DOHH2 (cell line): ENCODE data around the gene PHPT1.

Experiments used
- H3F3A ChIP-seq: fragments of 200-600 bp; sonication (generic), shearing (Covaris generic); 2 replicates; pipeline ENCODE4 v1.6.0; 2016; ENCODE audit warnings: antibody characterized with exemption, mild to moderate bottlenecking; ENCODE audit not compliant: control insufficient read depth, insufficient read depth
- H3K27ac ChIP-seq: fragments of 200-600 bp; sonication (generic); 2 replicates; pipeline ENCODE4 v1.5.1; 2014; ENCODE audit warnings: low read depth, mild to moderate bottlenecking, low read length, moderate library complexity
- H3K27me3 ChIP-seq: fragments of 200-600 bp; sonication (generic); 2 replicates; pipeline ENCODE4 v1.6.1; 2014; ENCODE audit warnings: mild to moderate bottlenecking, low read length, mixed read lengths; ENCODE audit not compliant: control insufficient read depth
- H3K36me3 ChIP-seq: fragments of 200-600 bp; sonication (generic); 2 replicates; pipeline ENCODE4 v1.6.1; 2014; ENCODE audit warnings: mild to moderate bottlenecking, low read length, moderate library complexity, mixed read lengths; ENCODE audit not compliant: control insufficient read depth
- H3K4me1 ChIP-seq: fragments of 200-600 bp; sonication (generic); 2 replicates; pipeline ENCODE4 v1.6.1; 2014; ENCODE audit warnings: mild to moderate bottlenecking, low read length, mixed read lengths; ENCODE audit not compliant: control insufficient read depth
- H3K4me2 ChIP-seq: fragments of 200-600 bp; sonication (generic); 2 replicates; pipeline ENCODE4 v1.6.0; 2014; ENCODE audit warnings: mild to moderate bottlenecking, low read length, moderate library complexity
- H3K4me3 ChIP-seq: fragments of 200-600 bp; sonication (generic); 2 replicates; pipeline ENCODE4 v1.5.1; 2014; ENCODE audit warnings: mild to moderate bottlenecking, low read length, mixed read lengths
- H3K79me2 ChIP-seq: fragments of 200-600 bp; sonication (generic); 2 replicates; pipeline ENCODE4 v1.6.1; 2014; ENCODE audit warnings: mild to moderate bottlenecking, low read length, mixed read lengths; ENCODE audit not compliant: control insufficient read depth
- H3K9me2 ChIP-seq: fragments of 200-600 bp; sonication (generic); replicated peaks from 2 replicates; pipeline ENCODE4 v1.6.1; 2014; ENCODE audit warnings: mild to moderate bottlenecking, low read length, mixed read lengths; ENCODE audit not compliant: control insufficient read depth
- H3K9me3 ChIP-seq: fragments of 200-600 bp; sonication (generic); 2 replicates; pipeline ENCODE4 v1.6.1; 2014; ENCODE audit warnings: antibody characterized with exemption, low read length, mixed read lengths; ENCODE audit not compliant: control insufficient read depth, insufficient read depth
- H4K20me1 ChIP-seq: fragments of 200-600 bp; sonication (generic); 2 replicates; pipeline ENCODE4 v1.6.0; 2014; ENCODE audit warnings: low read depth, mild to moderate bottlenecking, antibody characterized with exemption, low read length, moderate library complexity; ENCODE audit not compliant: control insufficient read depth, insufficient read depth
- CTCF ChIP-seq: fragments of 200-600 bp; sonication (generic); IDR thresholded peaks from one replicate; pipeline ENCODE4 v1.5.1; 2014; ENCODE audit warnings: antibody characterized with exemption, mild to moderate bottlenecking, low read depth, low read length; ENCODE audit not compliant: poor library complexity, severe bottlenecking
- EZH2phosphoT487 ChIP-seq: fragments of 200-600 bp; sonication (generic); IDR thresholded peaks from 2 replicates; pipeline ENCODE4 v1.6.1; 2017; ENCODE audit warnings: borderline replicate concordance, mild to moderate bottlenecking, antibody characterized with exemption, low read length, moderate library complexity, mixed read lengths

PHPT1 gene

DNA sequence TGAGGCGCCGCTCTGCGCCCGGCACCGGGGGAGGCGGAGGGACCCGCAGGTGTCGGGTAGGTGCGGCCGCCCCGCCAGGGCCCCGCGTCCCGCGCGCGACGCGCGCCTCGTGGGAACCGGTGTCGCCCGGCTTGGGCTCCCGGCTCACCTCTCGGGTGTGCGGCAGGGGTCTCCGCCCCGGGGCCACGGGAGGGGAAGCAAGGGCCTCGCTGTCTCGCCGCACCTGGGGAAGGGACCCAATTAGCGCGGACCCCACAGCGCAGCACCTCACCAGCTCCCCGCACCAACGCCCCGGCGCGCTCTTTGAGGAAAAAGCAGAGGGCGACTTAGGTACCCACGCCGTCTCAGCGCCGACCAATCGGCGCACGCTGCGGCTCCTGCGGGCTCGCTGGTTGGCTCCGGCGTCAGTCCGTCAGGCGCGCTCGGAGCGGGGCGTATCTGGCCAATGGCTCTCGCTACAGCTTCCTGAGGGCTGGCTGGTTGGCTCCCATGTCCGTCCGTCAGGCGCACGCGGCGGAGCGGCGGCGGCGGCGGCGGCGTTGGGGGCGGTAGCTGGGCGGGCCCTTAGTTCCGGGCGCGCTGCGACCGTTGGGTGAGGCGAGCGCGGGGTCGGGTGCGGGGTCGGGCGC lies 36.9 kb downstream of the PHPT1 start, which contains the start of gene TRAF2:
Gene TRAF2, plus strand, starts transcription at position 567 of the 629 bp plus-strand sequence. CDS start 12,225 bp downstream, outside the sequence.
- TF ChIP-seq EZH2phosphoT487 (no peak), CTCF (no peak)
- H4K20me1 ChIP-seq = peaks cover 3% of the 10 kb centered on the region; the same call in 1 of the 2 replicates

GRCh38 chr9:136886610-136887597 lies 37.7 kb downstream of the PHPT1 start:
- H3K4me1 ChIP-seq = peaks cover 24% of the 10 kb centered on the region
- no peak for TF ChIP-seq CTCF
- no peak for TF ChIP-seq EZH2phosphoT487
- H3K9me3 ChIP-seq = no peaks in the 10 kb centered on the region
- peaks cover 3% of the 10 kb centered on the region; the same call in 1 of the 2 replicates for H4K20me1 ChIP-seq
- H3K9me2 ChIP-seq = no peaks in the 10 kb centered on the region
- no peaks in the 10 kb centered on the region for H3K27me3 ChIP-seq
- H3F3A ChIP-seq = no peaks in the 10 kb centered on the region
- H3K36me3 ChIP-seq = peaks cover 39% of the 10 kb centered on the region
- H3K4me3 ChIP-seq = peak overlapping the region; percentile 79
- peaks cover 64% of the 10 kb centered on the region for H3K79me2 ChIP-seq
- peak overlapping the region; percentile 49 for H3K27ac ChIP-seq
- H3K4me2 ChIP-seq = peak overlapping the region; percentile 64

More for the DNA sequence above, 36.9 kb downstream of the PHPT1 start, which contains the start of gene TRAF2:
- H3F3A ChIP-seq = no peaks in the 10 kb centered on the region
- peaks cover 5% of the 10 kb centered on the region; the same call in 1 of the 2 replicates for H3K27me3 ChIP-seq
- peaks cover 56% of the 10 kb centered on the region for H3K79me2 ChIP-seq
- H3K4me3 ChIP-seq = peak within 1 kb of the TSS; percentile 79
- H3K4me2 ChIP-seq = peak within 1 kb of the TSS; percentile 92
- peak within 1 kb of the TSS; percentile 49 for H3K27ac ChIP-seq
- H3K9me2 ChIP-seq = no peaks in the 10 kb centered on the region
- H3K4me1 ChIP-seq = peaks cover 24% of the 10 kb centered on the region
- peaks cover 33% of the 10 kb centered on the region for H3K36me3 ChIP-seq
- no peaks in the 10 kb centered on the region for H3K9me3 ChIP-seq

DNA sequence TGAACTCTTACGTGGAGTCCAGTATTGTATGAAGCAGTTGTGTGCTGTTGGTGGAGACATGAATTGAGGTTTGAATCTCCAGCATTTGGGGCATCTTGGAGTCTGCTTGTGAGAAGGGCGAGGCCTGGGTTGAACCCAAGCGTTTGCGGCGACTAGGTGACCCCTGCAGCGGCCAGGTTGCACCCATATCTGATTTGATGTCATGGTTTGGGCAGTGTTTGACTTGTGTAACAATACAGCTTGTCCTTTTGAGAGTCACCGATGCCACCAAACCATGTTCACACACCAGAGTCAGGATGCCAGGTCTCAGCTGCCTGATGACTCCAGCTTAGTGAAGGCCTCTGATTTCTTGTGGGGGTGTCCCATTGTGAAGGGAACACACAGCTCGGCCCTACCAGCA lies 39.2 kb downstream of the PHPT1 start:
- Histone ChIP-seq H3K27ac (no peak overlapping the region), H3K9me2 (no peaks in the 10 kb centered on the region), H3K4me1 (peaks cover 19% of the 10 kb centered on the region), H4K20me1 (peaks cover 3% of the 10 kb centered on the region; the same call in 1 of the 2 replicates), H3F3A (no peaks in the 10 kb centered on the region), H3K27me3 (no peaks in the 10 kb centered on the region), H3K36me3 (peaks cover 45% of the 10 kb centered on the region), H3K4me3 (no peak overlapping the region), H3K4me2 (peak overlapping the region; percentile 64; the same call in 1 of the 2 replicates), H3K9me3 (no peaks in the 10 kb centered on the region), H3K79me2 (peaks cover 80% of the 10 kb centered on the region)
- no peak for TF ChIP-seq CTCF
- TF ChIP-seq EZH2phosphoT487 = no peak
